A549 (cell line): ENCODE measurements around the gene RNF26. TPM values are rescaled to one million over a fixed set of nuclear protein-coding genes. Genes with fewer than 3 reads are reported as not detected.

Experiments
- ATAC-seq, 2 experiments: fragments of 200-7000 bp in 1 of 2; fragments of >200 bp in 1 of 2; cut with Nextera tagmentation in 1 of 2; cut with Tn5 transposase in 1 of 2; 3 replicates each; pipeline versions ENCODE4 v1.8.0 to v1.9.1; 2018 to 2020; ENCODE audit warnings: mild to moderate bottlenecking in 1 of 2, moderate library complexity in 1 of 2
- CTCF ChIA-PET: fragments of 300-600 bp; sonication (Branson Sonifier 250); formaldehyde crosslinking; extraction: SDS; loops from one replicate; lab custom pipeline; 2021; ENCODE audit warnings: antibody characterized with exemption, inconsistent platforms; lab: Yijun Ruan, JAX
- POLR2A ChIA-PET: fragments of 350-600 bp; formaldehyde crosslinking; extraction: SDS; loops from one replicate; lab custom pipeline; 2021; ENCODE audit warnings: antibody characterized with exemption, inconsistent platforms; lab: Yijun Ruan, JAX
- DNase-seq, 2 experiments: peaks; one replicate each; pipeline versions ENCODE4 v3.0.0 to v3.0.0-alpha.2; 2011 to 2016; ENCODE audit warnings: low read depth in 1 of 2, low spot score in 1 of 2
- FAIRE-seq: peaks from 2 replicates; lab custom pipeline; 2011; peaks lifted over from hg19 to GRCh38; lab: Jason Lieb, UNC
- H3K27ac ChIP-seq, 2 experiments: fragments of >200 bp; sonication (Bioruptor Twin); formaldehyde crosslinking; 3 replicates each; pipeline ENCODE4 v1.5.1; 2016 to 2017
- H3K4me1 ChIP-seq: fragments of >200 bp; sonication (Bioruptor Twin); formaldehyde crosslinking; 3 replicates; pipeline ENCODE4 v1.6.1; 2016
- H3K4me2 ChIP-seq: fragments of >200 bp; sonication (Bioruptor Twin); formaldehyde crosslinking; 3 replicates; pipeline ENCODE4 v1.6.1; 2016
- H3K4me3 ChIP-seq: fragments of >200 bp; sonication (Bioruptor Twin); formaldehyde crosslinking; 3 replicates; pipeline ENCODE4 v1.5.1; 2016
- H3K9me3 ChIP-seq: fragments of >200 bp; sonication (Bioruptor Twin); formaldehyde crosslinking; 3 replicates; pipeline ENCODE4 v1.6.1; 2016
- BHLHE40 ChIP-seq: IDR thresholded peaks from 2 replicates; pipeline ENCODE4 v1.6.1; 2012; ENCODE audit warnings: low read depth, low read length, inconsistent platforms
- CBX2 ChIP-seq: fragments of 200-600 bp; sonication (generic); IDR thresholded peaks from 2 replicates; pipeline ENCODE4 v1.6.1; 2016; ENCODE audit warnings: low read depth, mild to moderate bottlenecking, borderline replicate concordance
- CEBPB ChIP-seq, 2 experiments: fragments of >200 bp in 1 of 2; sonication (Bioruptor Twin) in 1 of 2; formaldehyde crosslinking in 1 of 2; IDR thresholded peaks; 2 replicates each; pipeline ENCODE4 v1.6.1; 2012 to 2016
- EHMT2 ChIP-seq: fragments of 200-600 bp; sonication (generic); IDR thresholded peaks from 2 replicates; pipeline ENCODE4 v1.6.1; 2016; ENCODE audit warnings: antibody characterized with exemption, low read depth, mild to moderate bottlenecking, moderate library complexity
- EP300 ChIP-seq, 2 experiments: fragments of >200 bp; sonication (Bioruptor Twin); formaldehyde crosslinking; IDR thresholded peaks; 2 replicates in 1 of 2; 3 replicates in 1 of 2; pipeline ENCODE4 v1.6.1; 2016 to 2017
- FOXS1 ChIP-seq: fragments of 250-450 bp; sonication (Bioruptor Pico); IDR thresholded peaks from 2 replicates; pipeline ENCODE4 v1.5.0; 2020; ENCODE audit warnings: mild to moderate bottlenecking, moderate library complexity
- KDM1A ChIP-seq: fragments of 200-600 bp; sonication (generic); IDR thresholded peaks from 2 replicates; pipeline ENCODE4 v1.6.1; 2016; ENCODE audit warnings: low read depth, mild to moderate bottlenecking
- MAFK ChIP-seq: fragments of 450-650 bp; IDR thresholded peaks from 2 replicates; pipeline ENCODE4 v1.6.1; 2014; ENCODE audit not compliant: partially characterized antibody
- MAZ ChIP-seq: fragments of 150-350 bp; IDR thresholded peaks from 2 replicates; pipeline ENCODE4 v1.6.1; 2014; ENCODE audit warnings: antibody characterized with exemption, low read depth, low read length, borderline replicate concordance
- MYC ChIP-seq: IDR thresholded peaks from 2 replicates; pipeline ENCODE4 v1.6.1; 2012; ENCODE audit warnings: mild to moderate bottlenecking, inconsistent platforms, low read length, improper control_type of control experiment, borderline replicate concordance
- NPAS2 ChIP-seq: fragments of 250-450 bp; sonication (Bioruptor Pico); IDR thresholded peaks from 2 replicates; pipeline ENCODE4 v1.8.0; 2022; ENCODE audit warnings: mild to moderate bottlenecking, moderate library complexity, borderline replicate concordance
- REST ChIP-seq: fragments of 200-600 bp; sonication (generic); IDR thresholded peaks from 2 replicates; pipeline ENCODE4 v1.6.1; 2016; ENCODE audit warnings: antibody characterized with exemption, mild to moderate bottlenecking, moderate library complexity
- RNF2 ChIP-seq: fragments of 200-600 bp; sonication (generic); IDR thresholded peaks from 2 replicates; pipeline ENCODE4 v1.6.1; 2016; ENCODE audit warnings: low read depth, mild to moderate bottlenecking, antibody characterized with exemption, moderate library complexity, borderline replicate concordance
- SMC3 ChIP-seq: fragments of >200 bp; sonication (Bioruptor Twin); formaldehyde crosslinking; IDR thresholded peaks from 3 replicates; pipeline ENCODE4 v1.6.1; 2018; ENCODE audit warnings: inconsistent platforms
- ZC3H11A ChIP-seq: fragments of 450-650 bp; IDR thresholded peaks from 2 replicates; pipeline ENCODE4 v1.6.1; 2014; ENCODE audit warnings: antibody characterized with exemption, mild to moderate bottlenecking
- ZNF302 ChIP-seq: fragments of 250-450 bp; sonication (Bioruptor Pico); IDR thresholded peaks from 2 replicates; pipeline ENCODE4 v1.9.0; 2021; ENCODE audit warnings: inconsistent platforms, mild to moderate bottlenecking, moderate library complexity
- WGBS: methylation state at CpG from one replicate; pipeline ENCODE4 v1.1.6; 2017; ENCODE audit errors: missing lambda C conversion rate; 5-methylcytosine and 5-hydroxymethylcytosine counted together
- polyA plus RNA-seq, 4 experiments: library from polyadenylated mRNA; depleted of rRNA in 3 of 4; stranded (reverse); fragments of >200 nt; fragmentation: RNase III in 1 of 4; extraction: RNeasy Plus Mini Kit Qiagen cat#74134 plus additional on column Dnase treatment in 1 of 4; gene quantifications; 2 replicates in 3 of 4; 3 replicates in 1 of 4; pipeline ENCODE4 v1.2.3, GENCODE V29; 2011 to 2017

The RNF26 gene
- polyA plus RNA-seq, 2 of the 4 experiments (the other 2 are of a cell fraction): 23.5 to 26.5 TPM

- TF ChIP-seq REST: no peak
- TF ChIP-seq FOXS1: no peak
Measured at GRCh38 chr11:119350302-119350701, 16.0 kb downstream of the RNF26 start (continued).

GRCh38 chr11:119351232-119351631 lies 16.9 kb downstream of the RNF26 start:
- ChIA-PET POLR2A (no interaction called here), CTCF (interaction anchor here (0.8 to 2.7 kb wide), 6 partner anchors 11 to 123 kb away, joined by 3 to 12 read pairs (median 6); no protein-coding TSS in a partner anchor)
- no peak for TF ChIP-seq CEBPB (IDR thresholded peaks at IDR 0.05)
- TF ChIP-seq MYC: no peak
- no peak for TF ChIP-seq MAFK
- no peak for TF ChIP-seq CBX2
- TF ChIP-seq RNF2: no peak
- no peak for TF ChIP-seq MAZ
- Histone ChIP-seq H3K4me2 (no peak overlapping the region), H3K4me3 (no peak overlapping the region), H3K27ac (no peak overlapping the region), H3K4me1 (peaks cover 7% of the 10 kb centered on the region; the same call in 2 of the 3 replicates), H3K9me3 (no peaks in the 10 kb centered on the region)
- DNase-seq (no peak), FAIRE-seq (no peak), ATAC-seq (no peak)
- 28% methylated on average over 2 of the region's 2 CpGs for WGBS

GRCh38 chr11:119352857-119353260 lies 18.5 kb downstream of the RNF26 start:
- TF ChIP-seq MAZ (no peak), ZNF302 (CRISPR knock-in tag) (no peak), KDM1A (no peak), EP300 (IDR thresholded peaks at IDR 0.05) (no peak), NPAS2 (no peak), BHLHE40 (no peak), SMC3 (no peak), EHMT2 (no peak)
- 42% methylated on average over 4 of the region's 4 CpGs for WGBS

GRCh38 chr11:119355091-119355843 lies 20.9 kb downstream of the RNF26 start:
- Histone ChIP-seq H3K4me2 (no peak overlapping the region), H3K27ac (no peak overlapping the region), H3K4me3 (no peak overlapping the region), H3K9me3 (no peaks in the 10 kb centered on the region), H3K4me1 (peaks cover 17% of the 10 kb centered on the region)
- CTCF ChIA-PET: interaction anchor here (0.7 to 5.1 kb wide), 23 partner anchors 9 to 753 kb away, joined by 3 to 341 read pairs (median 5); partner anchors contain the start of genes C1QTNF5, MFRP and USP2
- ATAC-seq (no peak), FAIRE-seq (no peak), DNase-seq (no peak)
- WGBS: 55% methylated on average over 9 of the region's 9 CpGs
- POLR2A ChIA-PET: no interaction called here
- TF ChIP-seq ZC3H11A (no peak), SMC3 (no peak)

More at GRCh38 chr11:119352857-119353260, 18.5 kb downstream of the RNF26 start:
- no peaks in the 10 kb centered on the region for H3K9me3 ChIP-seq
- ChIA-PET CTCF (interaction anchor here (1.2 to 2.7 kb wide), 6 partner anchors 9 to 122 kb away, joined by 3 to 23 read pairs (median 6); partner anchors contain the start of gene USP2), POLR2A (no interaction called here)
- no peak for ATAC-seq
- no peak overlapping the region for H3K4me2 ChIP-seq
- no peak overlapping the region for H3K4me3 ChIP-seq
- FAIRE-seq: no peak
- peaks cover 10% of the 10 kb centered on the region; the same call in 2 of the 3 replicates for H3K4me1 ChIP-seq
- H3K27ac ChIP-seq: no peak overlapping the region
- no peak for DNase-seq
